ENCODE results near the gene CCNF.
A peak's percentile ranks its signal among the peaks of the same experiment; 100 is the strongest.

Gene CCNF

GRCh38 chr16:2471653-2472487 lies 42.6 kb downstream of the CCNF start:
- Histone ChIP-seq H3K27ac (ENCODE audit: extremely low read depth, low read depth, low read length) (peak overlapping the region; percentile 49; the same call in 1 of the 2 replicates), H3K4me3 (ENCODE audit: low read depth, low read length) (peak overlapping the region; percentile 23)

GRCh38 chr16:2472488-2472864 lies 43.2 kb downstream of the CCNF start:
- no peaks in the 10 kb centered on the region for H3K36me3 ChIP-seq (ENCODE audit: control insufficient read depth in 2 of 2, insufficient read depth in 1 of 2, low read length in 2 of 2)

More at GRCh38 chr16:2471653-2472487, 42.6 kb downstream of the CCNF start:
- TF ChIP-seq GLIS2 (tag by site-specific recombination; IDR thresholded peaks at IDR 0.05) (0 out of 2 replicates have a peak, but pooled peaks have one; percentile 36), HOXA7 (CRISPR knock-in tag; IDR thresholded peaks at IDR 0.05; ENCODE audit: borderline replicate concordance) (no peak), BCL11B (tag by site-specific recombination; IDR thresholded peaks at IDR 0.05; ENCODE audit: low read depth) (peak; percentile 87; the same call in 1 of the 2 replicates), EGR2 (tag by site-specific recombination; IDR thresholded peaks at IDR 0.05; ENCODE audit: low read depth) (peak; percentile 46; the same call in 1 of the 2 replicates), BCL11A (tag by site-specific recombination; IDR thresholded peaks at IDR 0.05; ENCODE audit: low read depth) (peak; percentile 9; the same call in 1 of the 2 replicates), ZBTB8A (tag by site-specific recombination; IDR thresholded peaks at IDR 0.05) (peak; percentile 49; the same call in 1 of the 2 replicates), ZSCAN16 (tag by site-specific recombination; IDR thresholded peaks at IDR 0.05) (no peak), ZFHX2 (tag by site-specific recombination; conservative IDR thresholded peaks at IDR 0.05) (peak; percentile 55), KLF1 (tag by site-specific recombination; IDR thresholded peaks at IDR 0.05) (0 out of 2 replicates have a peak, but pooled peaks have one; percentile 4), ZBTB26 (tag by site-specific recombination; optimal IDR thresholded peaks at IDR 0.05) (peak; percentile 8), ZNF76 (tag by site-specific recombination; IDR thresholded peaks at IDR 0.05; ENCODE audit: borderline replicate concordance, low read depth) (no peak), ZBTB20 (tag by site-specific recombination; IDR thresholded peaks at IDR 0.05) (peak; percentile 2; the same call in 1 of the 2 replicates)
- Histone ChIP-seq H3K4me1 (ENCODE audit: control insufficient read depth, insufficient read depth, low read length) (peaks cover 29% of the 10 kb centered on the region), H3K9me3 (ENCODE audit: control insufficient read depth, insufficient read depth, low read depth, low read length) (no peaks in the 10 kb centered on the region), H3K36me3 (ENCODE audit: control insufficient read depth in 2 of 2, insufficient read depth in 1 of 2, low read length in 2 of 2) (no peaks in the 10 kb centered on the region)
- ChIA-PET CTCF (no interaction called here), POLR2A (interaction anchor here (1.1 to 1.7 kb wide), 2 partner anchors 22 to 30 kb away, joined by 4 to 5 read pairs; no protein-coding TSS in a partner anchor)

More at GRCh38 chr16:2472488-2472864, 43.2 kb downstream of the CCNF start:
- POLR2A ChIA-PET = interaction anchor here (0.6 to 1.4 kb wide), 2 partner anchors 29 to 38 kb away, joined by 4 to 7 read pairs; no protein-coding TSS in a partner anchor
- no peak for TF ChIP-seq ZNF23 (tag by site-specific recombination; IDR thresholded peaks at IDR 0.05; ENCODE audit: borderline replicate concordance)
- no peak for TF ChIP-seq YY1 (tag by site-specific recombination; IDR thresholded peaks at IDR 0.05)
- no peak for TF ChIP-seq ZNF776 (tag by site-specific recombination; IDR thresholded peaks at IDR 0.05; ENCODE audit: borderline replicate concordance)
- no peak for TF ChIP-seq GLI2 (tag by site-specific recombination; IDR thresholded peaks at IDR 0.05; ENCODE audit: borderline replicate concordance, low read depth)
- TF ChIP-seq ZBTB11 (tag by site-specific recombination; conservative IDR thresholded peaks at IDR 0.05; ENCODE audit: low read depth) = no peak
- TF ChIP-seq ZNF571 (tag by site-specific recombination; IDR thresholded peaks at IDR 0.05) = no peak
- TF ChIP-seq ZNF2 (tag by site-specific recombination; IDR thresholded peaks at IDR 0.05) = no peak
- H3K4me3 ChIP-seq (ENCODE audit: low read depth, low read length) = no peak overlapping the region
- CTCF ChIA-PET = no interaction called here
- no peak overlapping the region for H3K27ac ChIP-seq (ENCODE audit: extremely low read depth, low read depth, low read length)
- no peaks in the 10 kb centered on the region for H3K9me3 ChIP-seq (ENCODE audit: control insufficient read depth, insufficient read depth, low read depth, low read length)
- peaks cover 29% of the 10 kb centered on the region for H3K4me1 ChIP-seq (ENCODE audit: control insufficient read depth, insufficient read depth, low read length)

Data from HEK293 (cell line).